Caco-2 (cell line): ENCODE results near the gene CPN2. TPM values are rescaled to one million over a fixed set of nuclear protein-coding genes. Genes with fewer than 3 reads are reported as not detected.

Experiments
- BruUV-seq: library from RNA; stranded (reverse); fragments of 400-500 nt; replicated peaks from 2 replicates; lab custom pipeline; 2021; lab: Mats Ljungman, UMichigan
- CTCF ChIA-PET: fragments of 300-600 bp; sonication (Branson Sonifier 250); formaldehyde crosslinking; loops from one replicate; lab custom pipeline; 2022; ENCODE audit warnings: antibody characterized with exemption; lab: Charles Lee
- POLR2A ChIA-PET: fragments of 300-600 bp; sonication (Branson Sonifier 250); formaldehyde crosslinking; loops from one replicate; lab custom pipeline; 2022; ENCODE audit warnings: antibody characterized with exemption; lab: Charles Lee
- DNase-seq, 2 experiments: peaks; one replicate each; pipeline versions ENCODE4 v3.0.0 to v3.0.0-alpha.2; 2020 to 2022
- H3K27me3 ChIP-seq: replicated peaks from 2 replicates; pipeline ENCODE4 v1.6.0; 2011; ENCODE audit warnings: low read length; ENCODE audit not compliant: control insufficient read depth, insufficient read depth
- H3K36me3 ChIP-seq: 2 replicates; pipeline ENCODE4 v1.5.1; 2011; ENCODE audit warnings: low read length; ENCODE audit not compliant: control insufficient read depth, insufficient read depth
- H3K4me1 ChIP-seq: fragments of 250-450 bp; sonication (Bioruptor Pico); 2 replicates; pipeline ENCODE4 v1.5.1; 2020; ENCODE audit warnings: mild to moderate bottlenecking
- H3K4me3 ChIP-seq: 2 replicates; pipeline ENCODE4 v1.5.1; 2011; ENCODE audit warnings: low read depth, mild to moderate bottlenecking, control low read depth, low read length
- H3K9me3 ChIP-seq: fragments of 250-450 bp; sonication (Bioruptor Pico); 2 replicates; pipeline ENCODE4 v1.5.1; 2020; ENCODE audit warnings: mild to moderate bottlenecking, moderate library complexity
- H3K27ac Mint-ChIP-seq: one replicate; pipeline ENCODE4 v1.8.0; 2022; ENCODE audit warnings: mixed read lengths; ENCODE audit not compliant: unreplicated experiment
- H3K27me3 Mint-ChIP-seq: one replicate; pipeline ENCODE4 v1.8.0; 2022; ENCODE audit warnings: mixed read lengths; ENCODE audit not compliant: insufficient read depth, unreplicated experiment
- H3K36me3 Mint-ChIP-seq: one replicate; pipeline ENCODE4 v1.8.0; 2022; ENCODE audit warnings: mild to moderate bottlenecking, mixed read lengths; ENCODE audit not compliant: insufficient read depth, unreplicated experiment
- H3K4me1 Mint-ChIP-seq: one replicate; pipeline ENCODE4 v1.8.0; 2022; ENCODE audit warnings: low read depth, mixed read lengths; ENCODE audit not compliant: unreplicated experiment
- H3K4me3 Mint-ChIP-seq: one replicate; pipeline ENCODE4 v1.8.0; 2022; ENCODE audit warnings: mild to moderate bottlenecking, moderate library complexity, mixed read lengths; ENCODE audit not compliant: unreplicated experiment
- H3K9me3 Mint-ChIP-seq: one replicate; pipeline ENCODE4 v1.8.0; 2022; ENCODE audit warnings: mixed read lengths; ENCODE audit not compliant: unreplicated experiment
- intact Hi-C: fragments of 100-400 bp; cut with micrococcal nuclease; formaldehyde crosslinking; loops from one replicate; pipeline ENCODE4 v1.10.0; 2022; ENCODE audit not compliant: unreplicated experiment
- total RNA-seq: library from RNA; stranded (reverse); gene quantifications from 2 replicates; pipeline ENCODE4 v1.2.3, GENCODE V29; 2022
- TF ChIP-seq, protein P1 (sequence below), 2 experiments: fragments of 200-600 bp in 1 of 2; IDR thresholded peaks; 1 replicate in 1 of 2; 2 replicates in 1 of 2; pipeline versions ENCODE4 v1.5.1 to v1.8.0; 2011 to 2022; ENCODE audit warnings: antibody characterized with exemption in 1 of 2, control low read depth in 1 of 2, inconsistent platforms in 1 of 2, low read depth in 1 of 2, low read length in 1 of 2, mild to moderate bottlenecking in 1 of 2, moderate library complexity in 1 of 2; ENCODE audit not compliant: insufficient read depth in 1 of 2, severe bottlenecking in 1 of 2, unreplicated experiment in 1 of 2

Gene CPN2
- total RNA-seq, 1 experiment from 2014 or later: not detected

DNA sequence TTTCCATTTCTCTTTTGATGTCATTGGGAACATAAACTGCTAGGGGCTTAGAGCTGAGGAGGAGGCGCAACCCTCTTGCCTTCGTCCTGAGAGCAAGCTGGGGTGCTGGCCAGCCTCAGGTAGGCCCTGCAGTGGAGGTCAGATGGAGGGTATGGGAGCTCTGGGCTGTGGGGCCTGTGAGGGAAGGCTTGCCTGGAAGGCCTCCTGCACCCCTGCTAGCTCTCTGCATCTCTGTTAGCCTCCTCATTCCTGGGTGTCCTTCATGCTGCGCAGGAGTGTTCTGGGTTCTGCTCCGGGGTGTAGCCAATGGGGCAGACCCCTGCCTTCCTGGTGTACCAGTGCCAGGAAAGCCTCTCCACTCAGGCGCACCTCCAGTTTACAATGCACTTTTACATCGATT is 36.1 kb upstream of the CPN2 start:
- no peaks in the 10 kb centered on the region for H3K27me3 Mint-ChIP-seq
- intact Hi-C loops: no loop called here

DNA sequence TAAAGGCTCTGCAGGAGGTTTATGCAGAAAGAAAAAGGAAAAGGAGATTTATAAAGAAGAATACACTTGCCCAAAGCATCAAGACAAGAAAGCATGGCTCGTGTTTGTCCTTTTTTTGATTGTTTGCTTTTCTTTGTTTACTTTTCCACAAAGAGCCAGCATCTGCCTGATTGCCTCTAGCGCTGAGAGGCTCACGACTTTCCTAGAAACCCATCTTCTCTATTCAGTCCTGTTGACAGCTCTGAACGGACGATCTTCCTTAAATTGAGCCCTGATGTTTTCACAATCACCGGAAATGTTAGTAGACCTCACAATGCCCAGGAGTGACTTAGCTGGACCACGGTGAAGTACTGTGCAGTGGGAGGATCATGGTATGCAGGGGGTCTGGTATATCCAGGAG is 35.5 kb upstream of the CPN2 start:
- ChIA-PET CTCF (no interaction called here), POLR2A (no interaction called here)
- no peak overlapping the region for H3K4me3 ChIP-seq
- no peaks in the 10 kb centered on the region; the same call in 1 of the 2 replicates for H3K27me3 ChIP-seq
- Mint-ChIP-seq H3K4me1 (peaks cover 11% of the 10 kb centered on the region), H3K9me3 (peaks cover 23% of the 10 kb centered on the region), H3K4me3 (no peak overlapping the region), H3K27ac (no peak overlapping the region), H3K36me3 (no peaks in the 10 kb centered on the region), H3K27me3 (no peaks in the 10 kb centered on the region)
- peaks cover 11% of the 10 kb centered on the region for H3K4me1 ChIP-seq
- TF ChIP-seq, protein P1, sequence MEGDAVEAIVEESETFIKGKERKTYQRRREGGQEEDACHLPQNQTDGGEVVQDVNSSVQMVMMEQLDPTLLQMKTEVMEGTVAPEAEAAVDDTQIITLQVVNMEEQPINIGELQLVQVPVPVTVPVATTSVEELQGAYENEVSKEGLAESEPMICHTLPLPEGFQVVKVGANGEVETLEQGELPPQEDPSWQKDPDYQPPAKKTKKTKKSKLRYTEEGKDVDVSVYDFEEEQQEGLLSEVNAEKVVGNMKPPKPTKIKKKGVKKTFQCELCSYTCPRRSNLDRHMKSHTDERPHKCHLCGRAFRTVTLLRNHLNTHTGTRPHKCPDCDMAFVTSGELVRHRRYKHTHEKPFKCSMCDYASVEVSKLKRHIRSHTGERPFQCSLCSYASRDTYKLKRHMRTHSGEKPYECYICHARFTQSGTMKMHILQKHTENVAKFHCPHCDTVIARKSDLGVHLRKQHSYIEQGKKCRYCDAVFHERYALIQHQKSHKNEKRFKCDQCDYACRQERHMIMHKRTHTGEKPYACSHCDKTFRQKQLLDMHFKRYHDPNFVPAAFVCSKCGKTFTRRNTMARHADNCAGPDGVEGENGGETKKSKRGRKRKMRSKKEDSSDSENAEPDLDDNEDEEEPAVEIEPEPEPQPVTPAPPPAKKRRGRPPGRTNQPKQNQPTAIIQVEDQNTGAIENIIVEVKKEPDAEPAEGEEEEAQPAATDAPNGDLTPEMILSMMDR (IDR thresholded peaks at IDR 0.05; ENCODE audit: insufficient read depth in 1 of 2, low read depth in 1 of 2, low read length in 1 of 2, severe bottlenecking in 1 of 2, unreplicated experiment in 1 of 2): no peak
- no TSS peak for BruUV-seq
- 0 out of 2 replicates have a peak, but pooled peaks cover 10% of the 10 kb centered on the region for H3K9me3 ChIP-seq
- no peak for DNase-seq
- intact Hi-C loops: no loop called here
- no peaks in the 10 kb centered on the region for H3K36me3 ChIP-seq

More for the DNA sequence above, 36.1 kb upstream of the CPN2 start:
- no TSS peak for BruUV-seq
- H3K9me3 ChIP-seq: 0 out of 2 replicates have a peak, but pooled peaks cover 13% of the 10 kb centered on the region
- no peak for DNase-seq
- Mint-ChIP-seq H3K4me3 (no peak overlapping the region), H3K27ac (no peak overlapping the region), H3K4me1 (peaks cover 11% of the 10 kb centered on the region), H3K9me3 (peaks cover 24% of the 10 kb centered on the region), H3K36me3 (no peaks in the 10 kb centered on the region)
- TF ChIP-seq, protein P1 (IDR thresholded peaks at IDR 0.05; ENCODE audit: insufficient read depth in 1 of 2, low read depth in 1 of 2, low read length in 1 of 2, severe bottlenecking in 1 of 2, unreplicated experiment in 1 of 2): no peak
- H3K27me3 ChIP-seq: no peaks in the 10 kb centered on the region; the same call in 1 of the 2 replicates
- POLR2A ChIA-PET: no interaction called here
- H3K36me3 ChIP-seq: no peaks in the 10 kb centered on the region
- CTCF ChIA-PET: no interaction called here
- peaks cover 11% of the 10 kb centered on the region for H3K4me1 ChIP-seq
- H3K4me3 ChIP-seq: no peak overlapping the region

DNA sequence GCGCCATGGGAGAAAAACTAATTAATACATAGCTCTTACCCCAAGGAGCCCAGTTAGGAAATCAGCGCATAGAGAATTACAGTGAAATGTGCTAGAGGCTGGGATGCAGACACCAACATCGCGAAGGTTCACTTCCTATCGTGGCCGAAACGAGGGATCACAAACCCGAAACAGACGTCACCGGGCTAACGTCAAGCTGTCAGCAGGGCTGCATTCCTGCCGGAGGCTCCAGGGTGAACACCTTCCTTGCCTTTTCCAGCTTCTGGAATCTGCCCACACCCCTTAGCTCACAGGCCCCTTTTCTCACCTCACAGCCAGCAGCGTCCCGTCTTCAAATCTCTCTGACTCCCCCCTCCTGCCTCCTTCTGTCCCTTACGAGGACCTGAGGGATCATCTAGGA is 34.9 kb upstream of the CPN2 start:
- no peaks in the 10 kb centered on the region for H3K27me3 Mint-ChIP-seq
- BruUV-seq: no TSS peak
- TF ChIP-seq, protein P1 (IDR thresholded peaks at IDR 0.05; ENCODE audit: insufficient read depth in 1 of 2, low read depth in 1 of 2, low read length in 1 of 2, severe bottlenecking in 1 of 2, unreplicated experiment in 1 of 2): no peak
- intact Hi-C loops: no loop called here
- H3K27ac Mint-ChIP-seq: no peak overlapping the region
- H3K4me3 ChIP-seq: no peak overlapping the region
- ChIA-PET POLR2A (no interaction called here), CTCF (no interaction called here)
- H3K4me1 ChIP-seq: peaks cover 11% of the 10 kb centered on the region
- no peaks in the 10 kb centered on the region; the same call in 1 of the 2 replicates for H3K27me3 ChIP-seq
- H3K4me1 Mint-ChIP-seq: peaks cover 11% of the 10 kb centered on the region
- H3K9me3 Mint-ChIP-seq: peaks cover 17% of the 10 kb centered on the region
- H3K36me3 ChIP-seq: no peaks in the 10 kb centered on the region
- no peak for DNase-seq
- no peak overlapping the region for H3K4me3 Mint-ChIP-seq
- no peaks in the 10 kb centered on the region for H3K36me3 Mint-ChIP-seq
- H3K9me3 ChIP-seq: 0 out of 2 replicates have a peak, but pooled peaks cover 6% of the 10 kb centered on the region
